ENCODE data around the gene EFHC2. TPM values are rescaled to one million over a fixed set of nuclear protein-coding genes. Genes with fewer than 3 reads are reported as not detected.

The EFHC2 gene
- total RNA-seq, 2 experiments from 2014 or later: not detected

GRCh38 chrX:44174061-44174460, 169.4 kb downstream of the EFHC2 start:
- Histone ChIP-seq H3K9me3 (ENCODE audit: low read length) (no peaks in the 10 kb centered on the region), H3K4me3 (ENCODE audit: low read depth, low read length, poor library complexity, severe bottlenecking) (no peak overlapping the region), H4K20me1 (ENCODE audit: insufficient read depth, low read length) (no peaks in the 10 kb centered on the region), H3K4me1 (ENCODE audit: insufficient read depth, low read length, poor library complexity, severe bottlenecking) (no peaks in the 10 kb centered on the region), H3K27ac (ENCODE audit: low read depth, low read length, poor library complexity, severe bottlenecking) (no peak overlapping the region), H3K36me3 (ENCODE audit: insufficient read depth, low read length) (no peaks in the 10 kb centered on the region), H3K79me2 (ENCODE audit: insufficient read depth, low read depth, low read length) (no peaks in the 10 kb centered on the region), H2AFZ (ENCODE audit: low read length) (no peak overlapping the region), H3K4me2 (ENCODE audit: low read length) (no peak overlapping the region), H3K9me2 (ENCODE audit: insufficient read depth, low read length) (no peaks in the 10 kb centered on the region)
- DNase-seq (ENCODE audit: low spot score): no peak
- BruUV-seq (replicated peaks): no TSS peak
- intact Hi-C loops (cut with micrococcal nuclease; ENCODE audit: unreplicated experiment): no loop called here
- TF ChIP-seq, protein P1, sequence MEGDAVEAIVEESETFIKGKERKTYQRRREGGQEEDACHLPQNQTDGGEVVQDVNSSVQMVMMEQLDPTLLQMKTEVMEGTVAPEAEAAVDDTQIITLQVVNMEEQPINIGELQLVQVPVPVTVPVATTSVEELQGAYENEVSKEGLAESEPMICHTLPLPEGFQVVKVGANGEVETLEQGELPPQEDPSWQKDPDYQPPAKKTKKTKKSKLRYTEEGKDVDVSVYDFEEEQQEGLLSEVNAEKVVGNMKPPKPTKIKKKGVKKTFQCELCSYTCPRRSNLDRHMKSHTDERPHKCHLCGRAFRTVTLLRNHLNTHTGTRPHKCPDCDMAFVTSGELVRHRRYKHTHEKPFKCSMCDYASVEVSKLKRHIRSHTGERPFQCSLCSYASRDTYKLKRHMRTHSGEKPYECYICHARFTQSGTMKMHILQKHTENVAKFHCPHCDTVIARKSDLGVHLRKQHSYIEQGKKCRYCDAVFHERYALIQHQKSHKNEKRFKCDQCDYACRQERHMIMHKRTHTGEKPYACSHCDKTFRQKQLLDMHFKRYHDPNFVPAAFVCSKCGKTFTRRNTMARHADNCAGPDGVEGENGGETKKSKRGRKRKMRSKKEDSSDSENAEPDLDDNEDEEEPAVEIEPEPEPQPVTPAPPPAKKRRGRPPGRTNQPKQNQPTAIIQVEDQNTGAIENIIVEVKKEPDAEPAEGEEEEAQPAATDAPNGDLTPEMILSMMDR (conservative IDR thresholded peaks at IDR 0.05; ENCODE audit: low read length): no peak
- no peak for TF ChIP-seq EZH2phosphoT487 (IDR thresholded peaks at IDR 0.05; ENCODE audit: borderline replicate concordance, low read depth, low read length)
- ChIA-PET CTCF (ENCODE audit: unreplicated experiment) (no interaction called here), POLR2A (interaction anchor here (0.8 kb wide), 1 partner anchor 11 kb away, joined by 3 read pairs; no protein-coding TSS in a partner anchor)

DNA sequence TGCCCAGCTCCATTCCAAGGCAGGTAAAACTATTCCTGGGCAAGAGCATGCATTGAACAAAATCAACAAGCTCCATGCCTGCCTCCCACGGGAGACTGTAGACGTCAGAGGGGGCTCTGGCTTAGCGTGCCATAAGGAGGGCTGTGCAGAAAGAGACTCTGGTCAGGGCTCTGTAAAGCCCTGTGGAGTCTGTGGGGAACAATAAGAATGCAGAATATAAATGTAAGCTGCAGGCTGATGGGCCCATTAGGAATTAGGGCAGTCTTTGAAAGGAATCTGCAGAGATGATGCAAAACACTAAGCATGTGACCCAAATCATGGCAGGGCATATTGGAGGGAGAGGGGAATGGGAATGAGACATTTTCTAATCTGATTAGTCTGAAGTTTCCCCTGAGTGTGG, 170.3 kb downstream of the EFHC2 start:
- Histone ChIP-seq H3K36me3 (ENCODE audit: insufficient read depth, low read length) (no peaks in the 10 kb centered on the region), H3K9me2 (ENCODE audit: insufficient read depth, low read length) (no peaks in the 10 kb centered on the region), H3K4me1 (ENCODE audit: insufficient read depth, low read length, poor library complexity, severe bottlenecking) (no peaks in the 10 kb centered on the region), H4K20me1 (ENCODE audit: insufficient read depth, low read length) (no peaks in the 10 kb centered on the region), H3K4me2 (ENCODE audit: low read length) (no peak overlapping the region), H2AFZ (ENCODE audit: low read length) (no peak overlapping the region), H3K9me3 (ENCODE audit: low read length) (no peaks in the 10 kb centered on the region), H3K79me2 (ENCODE audit: insufficient read depth, low read depth, low read length) (no peaks in the 10 kb centered on the region), H3K4me3 (ENCODE audit: low read depth, low read length, poor library complexity, severe bottlenecking) (no peak overlapping the region), H3K27ac (ENCODE audit: low read depth, low read length, poor library complexity, severe bottlenecking) (no peak overlapping the region)
- CTCF ChIA-PET (ENCODE audit: unreplicated experiment): no interaction called here
- TF ChIP-seq, protein P1 (conservative IDR thresholded peaks at IDR 0.05; ENCODE audit: low read length): no peak
- no peak for TF ChIP-seq EZH2phosphoT487 (IDR thresholded peaks at IDR 0.05; ENCODE audit: borderline replicate concordance, low read depth, low read length)
- intact Hi-C loops (cut with micrococcal nuclease; ENCODE audit: unreplicated experiment): no loop called here
- DNase-seq (ENCODE audit: low spot score): no peak
- POLR2A ChIA-PET: interaction anchor here (0.5 to 0.8 kb wide), 2 partner anchors 10 to 12 kb away, joined by 3 read pairs; no protein-coding TSS in a partner anchor
- no TSS peak for BruUV-seq (replicated peaks)

DNA sequence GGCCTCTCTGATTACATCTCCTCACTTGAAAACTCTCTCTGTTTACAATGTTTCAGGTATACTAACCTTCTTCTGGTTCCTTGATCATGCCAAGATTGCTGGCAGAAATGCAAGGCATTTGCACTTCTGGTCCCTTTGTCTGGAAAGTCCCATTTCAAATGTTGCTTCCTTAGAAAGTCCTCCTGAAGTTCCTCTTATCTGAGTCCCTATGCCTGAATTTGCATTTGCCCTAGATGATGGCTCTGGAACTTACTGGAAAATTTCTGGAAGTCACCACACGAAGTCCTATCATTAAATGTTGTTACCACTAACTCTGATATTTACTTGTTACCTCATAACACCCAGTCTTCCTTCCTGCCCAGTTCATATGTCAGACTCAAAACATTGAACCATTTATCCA, 176.4 kb downstream of the EFHC2 start:
- Histone ChIP-seq H3K79me2 (ENCODE audit: insufficient read depth, low read depth, low read length) (no peaks in the 10 kb centered on the region), H3K4me1 (ENCODE audit: insufficient read depth, low read length, poor library complexity, severe bottlenecking) (no peaks in the 10 kb centered on the region), H3K36me3 (ENCODE audit: insufficient read depth, low read length) (no peaks in the 10 kb centered on the region), H3K9me2 (ENCODE audit: insufficient read depth, low read length) (no peaks in the 10 kb centered on the region), H3K27ac (ENCODE audit: low read depth, low read length, poor library complexity, severe bottlenecking) (no peak overlapping the region), H3K4me3 (ENCODE audit: low read depth, low read length, poor library complexity, severe bottlenecking) (no peak overlapping the region), H2AFZ (ENCODE audit: low read length) (no peak overlapping the region), H3K4me2 (ENCODE audit: low read length) (no peak overlapping the region), H3K9me3 (ENCODE audit: low read length) (no peaks in the 10 kb centered on the region), H4K20me1 (ENCODE audit: insufficient read depth, low read length) (no peaks in the 10 kb centered on the region)
- CTCF ChIA-PET (ENCODE audit: unreplicated experiment): no interaction called here
- intact Hi-C loops (cut with micrococcal nuclease; ENCODE audit: unreplicated experiment): no loop called here
- DNase-seq (ENCODE audit: low spot score): no peak
- POLR2A ChIA-PET: no interaction called here
- BruUV-seq (replicated peaks): no TSS peak
- TF ChIP-seq, protein P1 (conservative IDR thresholded peaks at IDR 0.05; ENCODE audit: low read length): no peak
- TF ChIP-seq EZH2phosphoT487 (IDR thresholded peaks at IDR 0.05; ENCODE audit: borderline replicate concordance, low read depth, low read length): no peak
